ENCODE data around the gene MGME1. TPM values are rescaled to one million over a fixed set of nuclear protein-coding genes. Genes with fewer than 3 reads are reported as not detected.
A peak's percentile ranks its signal among the peaks of the same experiment; 100 is the strongest.

MGME1 gene
- total and polyA plus RNA-seq, 2 of the 13 experiments (the other 11 are each of a cell fraction or from before 2014, with no cell fraction given), result 36.7 to 66.6 TPM

DNA sequence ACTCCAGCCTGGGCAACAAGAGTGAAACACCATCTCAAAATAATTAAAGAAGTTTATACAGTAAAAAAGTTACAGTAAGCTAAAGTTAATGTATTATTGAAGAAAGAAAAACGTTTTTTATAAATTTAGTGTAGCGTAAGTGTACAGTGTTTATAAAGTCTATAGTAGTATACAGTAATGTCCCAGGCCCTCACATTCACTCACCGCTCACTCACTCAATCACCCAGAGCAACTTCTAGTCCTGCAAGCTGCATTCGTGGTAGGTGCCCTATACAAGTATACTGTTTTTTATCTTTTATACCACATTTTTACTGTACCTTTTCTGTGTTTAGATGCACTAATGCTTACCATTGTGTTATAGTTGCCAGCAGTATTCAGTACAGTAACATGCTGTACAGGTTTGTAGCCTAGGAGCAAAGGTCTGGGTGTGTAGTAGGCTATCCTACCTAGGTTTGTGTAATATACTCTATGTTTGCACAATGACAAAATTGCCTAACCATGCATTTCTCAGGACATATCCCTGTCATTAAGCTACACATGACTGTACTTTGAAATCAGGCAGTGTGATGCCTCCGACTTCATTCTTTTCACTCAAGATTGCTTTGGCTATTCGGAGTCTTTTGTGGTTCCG is 16.7 kb downstream of the MGME1 start (continued):
- TF ChIP-seq, protein P1, sequence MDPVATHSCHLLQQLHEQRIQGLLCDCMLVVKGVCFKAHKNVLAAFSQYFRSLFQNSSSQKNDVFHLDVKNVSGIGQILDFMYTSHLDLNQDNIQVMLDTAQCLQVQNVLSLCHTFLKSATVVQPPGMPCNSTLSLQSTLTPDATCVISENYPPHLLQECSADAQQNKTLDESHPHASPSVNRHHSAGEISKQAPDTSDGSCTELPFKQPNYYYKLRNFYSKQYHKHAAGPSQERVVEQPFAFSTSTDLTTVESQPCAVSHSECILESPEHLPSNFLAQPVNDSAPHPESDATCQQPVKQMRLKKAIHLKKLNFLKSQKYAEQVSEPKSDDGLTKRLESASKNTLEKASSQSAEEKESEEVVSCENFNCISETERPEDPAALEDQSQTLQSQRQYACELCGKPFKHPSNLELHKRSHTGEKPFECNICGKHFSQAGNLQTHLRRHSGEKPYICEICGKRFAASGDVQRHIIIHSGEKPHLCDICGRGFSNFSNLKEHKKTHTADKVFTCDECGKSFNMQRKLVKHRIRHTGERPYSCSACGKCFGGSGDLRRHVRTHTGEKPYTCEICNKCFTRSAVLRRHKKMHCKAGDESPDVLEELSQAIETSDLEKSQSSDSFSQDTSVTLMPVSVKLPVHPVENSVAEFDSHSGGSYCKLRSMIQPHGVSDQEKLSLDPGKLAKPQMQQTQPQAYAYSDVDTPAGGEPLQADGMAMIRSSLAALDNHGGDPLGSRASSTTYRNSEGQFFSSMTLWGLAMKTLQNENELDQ (CRISPR knock-in tag; IDR thresholded peaks at IDR 0.05; ENCODE audit: borderline replicate concordance), result no peak
- TF ChIP-seq SSRP1 (CRISPR knock-in tag; IDR thresholded peaks at IDR 0.05) (peak; percentile 74; the same call in 1 of the 2 replicates), MEF2D (CRISPR knock-in tag; IDR thresholded peaks at IDR 0.05) (peak; percentile 73; the same call in 1 of the 2 replicates), MAFF (IDR thresholded peaks at IDR 0.05; ENCODE audit: low read depth, low read length) (peak; percentile 95), SATB2 (CRISPR knock-in tag; IDR thresholded peaks at IDR 0.05) (no peak), ASH2L (IDR thresholded peaks at IDR 0.05; ENCODE audit: insufficient read length, low read depth, low read length) (peak; percentile 79), ZNF792 (CRISPR knock-in tag; IDR thresholded peaks at IDR 0.05) (peak; percentile 97), JUND (CRISPR knock-in tag; IDR thresholded peaks at IDR 0.05) (no peak), RAD21 (CRISPR knock-in tag; IDR thresholded peaks at IDR 0.05) (peak; percentile 52), HNF4G (IDR thresholded peaks at IDR 0.05; ENCODE audit: borderline replicate concordance, low read depth, low read length) (peak; percentile 99), HNF4G (CRISPR knock-in tag; IDR thresholded peaks at IDR 0.05; ENCODE audit: borderline replicate concordance, low read depth) (peak; percentile 75; the same call in 1 of the 2 replicates), NFE2L1 (CRISPR knock-in tag; IDR thresholded peaks at IDR 0.05; ENCODE audit: borderline replicate concordance) (no peak), ZNF101 (CRISPR knock-in tag; IDR thresholded peaks at IDR 0.05; ENCODE audit: borderline replicate concordance, low read depth) (no peak), SMAD1 (CRISPR knock-in tag; IDR thresholded peaks at IDR 0.05; ENCODE audit: borderline replicate concordance, low read depth) (no peak), ZNF776 (CRISPR knock-in tag; IDR thresholded peaks at IDR 0.05) (no peak), POLR2G (IDR thresholded peaks at IDR 0.05; ENCODE audit: low read depth, low read length) (0 out of 2 replicates have a peak, but pooled peaks have one; percentile 13), NFRKB (IDR thresholded peaks at IDR 0.05) (no peak), SAFB2 (CRISPR knock-in tag; IDR thresholded peaks at IDR 0.05; ENCODE audit: borderline replicate concordance, low read depth) (no peak; the same call in 1 of the 2 replicates)
- TF ChIP-seq, protein P2, sequence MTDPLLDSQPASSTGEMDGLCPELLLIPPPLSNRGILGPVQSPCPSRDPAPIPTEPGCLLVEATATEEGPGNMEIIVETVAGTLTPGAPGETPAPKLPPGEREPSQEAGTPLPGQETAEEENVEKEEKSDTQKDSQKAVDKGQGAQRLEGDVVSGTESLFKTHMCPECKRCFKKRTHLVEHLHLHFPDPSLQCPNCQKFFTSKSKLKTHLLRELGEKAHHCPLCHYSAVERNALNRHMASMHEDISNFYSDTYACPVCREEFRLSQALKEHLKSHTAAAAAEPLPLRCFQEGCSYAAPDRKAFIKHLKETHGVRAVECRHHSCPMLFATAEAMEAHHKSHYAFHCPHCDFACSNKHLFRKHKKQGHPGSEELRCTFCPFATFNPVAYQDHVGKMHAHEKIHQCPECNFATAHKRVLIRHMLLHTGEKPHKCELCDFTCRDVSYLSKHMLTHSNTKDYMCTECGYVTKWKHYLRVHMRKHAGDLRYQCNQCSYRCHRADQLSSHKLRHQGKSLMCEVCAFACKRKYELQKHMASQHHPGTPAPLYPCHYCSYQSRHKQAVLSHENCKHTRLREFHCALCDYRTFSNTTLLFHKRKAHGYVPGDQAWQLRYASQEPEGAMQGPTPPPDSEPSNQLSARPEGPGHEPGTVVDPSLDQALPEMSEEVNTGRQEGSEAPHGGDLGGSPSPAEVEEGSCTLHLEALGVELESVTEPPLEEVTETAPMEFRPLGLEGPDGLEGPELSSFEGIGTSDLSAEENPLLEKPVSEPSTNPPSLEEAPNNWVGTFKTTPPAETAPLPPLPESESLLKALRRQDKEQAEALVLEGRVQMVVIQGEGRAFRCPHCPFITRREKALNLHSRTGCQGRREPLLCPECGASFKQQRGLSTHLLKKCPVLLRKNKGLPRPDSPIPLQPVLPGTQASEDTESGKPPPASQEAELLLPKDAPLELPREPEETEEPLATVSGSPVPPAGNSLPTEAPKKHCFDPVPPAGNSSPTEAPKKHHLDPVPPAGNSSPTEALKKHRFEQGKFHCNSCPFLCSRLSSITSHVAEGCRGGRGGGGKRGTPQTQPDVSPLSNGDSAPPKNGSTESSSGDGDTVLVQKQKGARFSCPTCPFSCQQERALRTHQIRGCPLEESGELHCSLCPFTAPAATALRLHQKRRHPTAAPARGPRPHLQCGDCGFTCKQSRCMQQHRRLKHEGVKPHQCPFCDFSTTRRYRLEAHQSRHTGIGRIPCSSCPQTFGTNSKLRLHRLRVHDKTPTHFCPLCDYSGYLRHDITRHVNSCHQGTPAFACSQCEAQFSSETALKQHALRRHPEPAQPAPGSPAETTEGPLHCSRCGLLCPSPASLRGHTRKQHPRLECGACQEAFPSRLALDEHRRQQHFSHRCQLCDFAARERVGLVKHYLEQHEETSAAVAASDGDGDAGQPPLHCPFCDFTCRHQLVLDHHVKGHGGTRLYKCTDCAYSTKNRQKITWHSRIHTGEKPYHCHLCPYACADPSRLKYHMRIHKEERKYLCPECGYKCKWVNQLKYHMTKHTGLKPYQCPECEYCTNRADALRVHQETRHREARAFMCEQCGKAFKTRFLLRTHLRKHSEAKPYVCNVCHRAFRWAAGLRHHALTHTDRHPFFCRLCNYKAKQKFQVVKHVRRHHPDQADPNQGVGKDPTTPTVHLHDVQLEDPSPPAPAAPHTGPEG (CRISPR knock-in tag; IDR thresholded peaks at IDR 0.05), result no peak
- TF ChIP-seq, protein P3, sequence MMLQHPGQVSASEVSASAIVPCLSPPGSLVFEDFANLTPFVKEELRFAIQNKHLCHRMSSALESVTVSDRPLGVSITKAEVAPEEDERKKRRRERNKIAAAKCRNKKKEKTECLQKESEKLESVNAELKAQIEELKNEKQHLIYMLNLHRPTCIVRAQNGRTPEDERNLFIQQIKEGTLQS (CRISPR knock-in tag; IDR thresholded peaks at IDR 0.05), result peak; percentile 78; the same call in 1 of the 2 replicates
- TF ChIP-seq, protein P4, sequence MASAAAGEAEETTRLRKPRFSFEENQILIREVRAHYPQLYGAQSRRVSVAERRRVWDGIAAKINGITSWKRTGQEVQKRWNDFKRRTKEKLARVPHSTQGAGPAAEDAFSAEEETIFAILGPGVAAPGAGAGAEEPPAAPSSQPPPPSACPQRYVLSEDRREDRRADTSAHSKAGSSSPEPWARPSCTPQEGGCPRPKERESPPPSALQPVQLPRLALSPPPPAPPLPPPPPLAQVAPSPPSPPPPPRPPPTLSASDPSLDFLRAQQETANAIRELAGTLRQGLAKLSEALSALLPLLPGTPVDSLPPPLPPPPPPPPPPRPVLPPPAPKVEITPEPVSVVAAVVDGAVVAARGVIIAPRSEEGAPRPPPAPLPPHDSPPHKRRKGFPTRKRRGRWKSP (CRISPR knock-in tag; IDR thresholded peaks at IDR 0.05), result no peak; the same call in 1 of the 2 replicates

Data from HepG2 (cell line).